Ovary (tissue), 9 donors: ENCODE measurements around the gene DISC1. TPM values are rescaled to one million over a fixed set of nuclear protein-coding genes. Genes with fewer than 3 reads are reported as not detected.

Experiments used
- DNase-seq, 5 donors: peaks; one replicate each; pipeline ENCODE4 v3.0.0-alpha.2; 2019 to 2020
- H3K27ac ChIP-seq, 2 donors: fragments of 200-600 bp; one replicate each; pipeline versions ENCODE4 v1.5.1 to v1.8.0; 2019 to 2022
- H3K27me3 ChIP-seq: fragments of 200-600 bp; one replicate; pipeline ENCODE4 v1.8.0; 2022
- H3K36me3 ChIP-seq: fragments of 200-600 bp; sonication (generic); one replicate; pipeline ENCODE4 v1.5.1; 2019
- H3K4me1 ChIP-seq: one replicate; pipeline ENCODE4 v1.8.1; 2013; ENCODE audit warnings: mild to moderate bottlenecking, moderate library complexity; ENCODE audit not compliant: insufficient read depth
- H3K4me3 ChIP-seq: fragments of 200-600 bp; sonication (generic); one replicate; pipeline ENCODE4 v1.5.1; 2017
- H3K9me3 ChIP-seq, 2 donors: fragments of 200-600 bp in 1 of 2; sonication (generic) in 1 of 2; one replicate each; pipeline versions ENCODE4 v1.5.1 to v1.8.1; 2013 to 2019; ENCODE audit warnings: mild to moderate bottlenecking in 1 of 2, moderate library complexity in 1 of 2
- EP300 ChIP-seq: sonication (generic); formaldehyde crosslinking; IDR thresholded peaks from one replicate; pipeline ENCODE4 v1.6.1; 2017; ENCODE audit warnings: antibody characterized with exemption
- POLR2A ChIP-seq: fragments of 450-650 bp; IDR thresholded peaks from one replicate; pipeline ENCODE4 v1.6.1; 2017; ENCODE audit warnings: antibody characterized with exemption, mild to moderate bottlenecking, moderate library complexity
- WGBS, 3 donors: extraction: QIAGEN DNeasy Blood & Tissue Kit in 1 of 3; methylation state at CpG; one replicate each; pipeline versions ENCODE4 v1.1.5 to v1.1.7; 2013 to 2017; 5-methylcytosine and 5-hydroxymethylcytosine counted together
- intact Hi-C, 4 donors: fragments of 100-400 bp; cut with DNase I; formaldehyde crosslinking; loops; one replicate each; pipeline versions ENCODE4 v1.11.0 to v1.15.1; 2022 to 2023
- polyA plus RNA-seq, 2 donors: library from polyadenylated mRNA; stranded (reverse); fragments of 200-250 nt in 1 of 2; fragments of 350-450 nt in 1 of 2; fragmentation: Illumina TruSeq in 1 of 2; extraction: RNeasy Lipid Tissue Mini Kit (QIAGEN cat#74804) in 1 of 2; gene quantifications; one replicate each; pipeline ENCODE4 v1.2.3, GENCODE V29; 2013 to 2014
- total RNA-seq, 7 donors: library from RNA; depleted of rRNA in 2 of 7; stranded (reverse); fragments of >200 nt in 2 of 7; fragmentation: NEBNext Ultra II Directional in 3 of 7; extraction: Animal tissue kit (Norgen Biotek cat#: 25700) in 3 of 7; gene quantifications; one replicate each; pipeline versions ENCODE4 v1.1.0 to v1.2.4, GENCODE V29; 2016 to 2023
- TF ChIP-seq, protein P1 (sequence below), 3 donors: fragments of 450-650 bp in 2 of 3; fragments of 200-600 bp in 1 of 3; IDR thresholded peaks; one replicate each; pipeline versions ENCODE4 v1.5.1 to v1.8.0; 2016 to 2022; ENCODE audit warnings: antibody characterized with exemption in 3 of 3, mild to moderate bottlenecking in 1 of 3
- donor health status: DM: no; HTN: no; CAD: no; lungs with moderate emphysema.
- donor health status: DM: no; HTN: no; CAD: no.
- donor health status: Bipolar disorder and iron deficiency.
- donor health status: DM: yes; HTN: yes; CAD: no.
- donor health status: DM: no; HTN: no; CAD: no.
- donor health status: DM: yes; HTN: yes; CAD: no.

DISC1 gene
- total and polyA plus RNA-seq, 9 donors, result 3.0 to 24.3 (median 13.0) TPM

DNA sequence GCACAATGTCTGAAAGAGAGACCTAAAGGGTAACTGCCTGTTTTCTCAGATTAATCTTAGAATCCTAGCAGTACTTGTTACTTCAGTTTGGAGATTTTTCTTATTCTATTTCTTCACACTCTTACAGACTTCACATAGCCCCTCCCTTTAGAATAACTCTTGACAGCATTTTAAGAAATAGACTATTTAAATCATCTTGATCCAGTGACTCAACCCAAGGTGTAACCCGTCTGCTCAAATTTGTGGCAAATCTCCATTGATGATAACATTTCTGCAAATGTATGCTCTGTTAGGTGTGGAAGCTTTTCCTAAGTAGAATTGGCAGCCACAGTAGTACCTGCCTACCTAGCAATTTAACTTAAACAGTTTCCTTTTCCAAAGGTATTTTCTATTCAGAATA lies 391.2 kb downstream of the DISC1 start:
- intact Hi-C loops, result no loop called here
- TF ChIP-seq, protein P1, sequence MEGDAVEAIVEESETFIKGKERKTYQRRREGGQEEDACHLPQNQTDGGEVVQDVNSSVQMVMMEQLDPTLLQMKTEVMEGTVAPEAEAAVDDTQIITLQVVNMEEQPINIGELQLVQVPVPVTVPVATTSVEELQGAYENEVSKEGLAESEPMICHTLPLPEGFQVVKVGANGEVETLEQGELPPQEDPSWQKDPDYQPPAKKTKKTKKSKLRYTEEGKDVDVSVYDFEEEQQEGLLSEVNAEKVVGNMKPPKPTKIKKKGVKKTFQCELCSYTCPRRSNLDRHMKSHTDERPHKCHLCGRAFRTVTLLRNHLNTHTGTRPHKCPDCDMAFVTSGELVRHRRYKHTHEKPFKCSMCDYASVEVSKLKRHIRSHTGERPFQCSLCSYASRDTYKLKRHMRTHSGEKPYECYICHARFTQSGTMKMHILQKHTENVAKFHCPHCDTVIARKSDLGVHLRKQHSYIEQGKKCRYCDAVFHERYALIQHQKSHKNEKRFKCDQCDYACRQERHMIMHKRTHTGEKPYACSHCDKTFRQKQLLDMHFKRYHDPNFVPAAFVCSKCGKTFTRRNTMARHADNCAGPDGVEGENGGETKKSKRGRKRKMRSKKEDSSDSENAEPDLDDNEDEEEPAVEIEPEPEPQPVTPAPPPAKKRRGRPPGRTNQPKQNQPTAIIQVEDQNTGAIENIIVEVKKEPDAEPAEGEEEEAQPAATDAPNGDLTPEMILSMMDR (IDR thresholded peaks at IDR 0.05), result no peak
- no peak for TF ChIP-seq EP300
- no peak for TF ChIP-seq POLR2A
- Histone ChIP-seq H3K4me3 (no peak overlapping the region), H3K27me3 (no peaks in the 10 kb centered on the region), H3K27ac (no peak overlapping the region), H3K36me3 (no peaks in the 10 kb centered on the region), H3K9me3 (no peaks in the 10 kb centered on the region), H3K4me1 (peaks cover 4% of the 10 kb centered on the region)
- DNase-seq, result no peak
- WGBS, 3 donors, result 64 to 82% (median 79%) methylated on average over 1 of the region's 1 CpG

DNA sequence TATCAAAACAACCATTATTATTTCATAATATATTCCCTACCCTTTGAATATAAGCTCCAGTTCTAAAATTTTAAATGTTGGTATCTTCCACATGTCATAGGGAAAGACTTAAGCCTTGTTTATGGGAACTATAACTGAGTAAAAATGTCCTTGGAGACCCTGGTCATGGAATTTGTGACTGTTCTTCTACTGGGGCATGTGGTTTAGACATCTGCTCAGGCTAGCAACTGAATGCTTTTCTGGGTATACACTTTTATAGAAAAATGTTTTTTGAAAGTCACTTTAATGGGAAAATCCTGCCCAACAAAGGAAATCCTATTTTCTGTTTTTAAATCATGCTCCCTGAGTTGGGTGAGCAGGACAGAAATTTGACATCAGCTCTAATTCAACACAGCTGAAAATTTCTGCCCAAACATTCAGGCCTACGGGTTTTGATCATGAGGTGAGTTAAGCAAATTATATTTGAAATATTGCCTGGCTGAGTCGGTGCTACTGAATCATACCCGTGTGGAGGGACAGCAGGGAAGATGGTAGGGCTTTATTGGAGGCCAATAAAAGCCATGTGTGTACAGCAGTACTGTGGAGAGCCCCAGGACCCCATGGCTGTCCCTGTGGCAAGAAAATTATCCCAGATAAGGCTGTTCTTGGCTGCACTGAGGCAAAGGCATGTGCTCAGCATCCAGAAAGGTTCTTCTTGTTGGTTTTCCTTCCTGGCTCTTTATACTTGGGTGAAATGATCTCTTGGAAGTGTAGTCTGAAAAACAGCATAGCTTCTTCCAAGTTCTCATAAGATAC lies 391.8 kb downstream of the DISC1 start:
- TF ChIP-seq, protein P1 (IDR thresholded peaks at IDR 0.05), result no peak
- TF ChIP-seq POLR2A (no peak), EP300 (no peak)

DNA sequence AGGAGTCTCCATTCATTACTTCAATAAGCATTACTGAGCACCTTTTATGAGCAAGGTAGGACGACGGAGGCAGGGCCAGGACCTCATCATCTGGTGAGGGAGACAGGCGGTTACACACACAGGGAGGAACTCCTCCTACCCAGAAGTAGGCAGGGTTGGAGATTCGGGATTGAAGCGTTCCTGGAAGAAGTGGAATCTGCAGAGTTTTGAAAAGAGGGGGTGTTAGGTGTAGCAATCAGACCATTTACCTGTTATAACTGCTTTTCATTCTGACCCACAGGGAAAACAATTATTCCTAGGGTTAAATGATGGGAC lies 392.4 kb downstream of the DISC1 start:
- no peak overlapping the region for H3K4me3 ChIP-seq
- no peaks in the 10 kb centered on the region for H3K27me3 ChIP-seq
- no peaks in the 10 kb centered on the region for H3K9me3 ChIP-seq
- no peak for DNase-seq
- TF ChIP-seq, protein P1 (IDR thresholded peaks at IDR 0.05), result no peak
- TF ChIP-seq EP300 (no peak), POLR2A (no peak)
- H3K36me3 ChIP-seq, result no peaks in the 10 kb centered on the region
- peaks cover 4% of the 10 kb centered on the region for H3K4me1 ChIP-seq
- intact Hi-C loops, result no loop called here
- 92 to 98% (median 94%) methylated on average over 5 of the region's 5 CpGs for WGBS, 3 donors
- H3K27ac ChIP-seq, result no peak overlapping the region

More for the DNA sequence above, 391.8 kb downstream of the DISC1 start:
- H3K36me3 ChIP-seq, result no peaks in the 10 kb centered on the region
- H3K4me3 ChIP-seq, result no peak overlapping the region
- H3K9me3 ChIP-seq, result no peaks in the 10 kb centered on the region
- H3K27me3 ChIP-seq, result no peaks in the 10 kb centered on the region
- 76 to 80% (median 79%) methylated on average over 3 of the region's 3 CpGs for WGBS, 3 donors
- DNase-seq, result no peak
- no peak overlapping the region for H3K27ac ChIP-seq
- intact Hi-C loops, result no loop called here
- peaks cover 4% of the 10 kb centered on the region for H3K4me1 ChIP-seq

DNA sequence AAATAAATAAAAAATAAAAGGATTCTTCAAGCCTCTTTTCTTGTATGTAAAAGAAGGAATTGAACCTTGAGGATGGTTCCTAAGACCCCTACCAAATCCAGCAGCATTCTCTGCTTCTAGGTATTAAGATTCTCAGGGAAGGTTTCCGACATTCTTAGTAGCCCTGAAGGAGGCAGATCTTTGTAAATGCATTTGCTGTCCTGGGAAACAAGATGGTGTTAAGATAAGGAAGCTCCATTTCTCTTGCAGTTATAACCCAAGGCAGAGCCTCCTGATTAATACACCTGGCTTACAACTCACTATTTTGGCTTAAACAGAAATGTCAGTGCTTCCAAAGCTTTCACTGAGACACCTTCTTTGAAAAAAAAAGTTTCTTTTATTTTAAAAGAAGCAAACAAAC lies 393.8 kb downstream of the DISC1 start:
- Histone ChIP-seq H3K4me1 (peaks cover 4% of the 10 kb centered on the region), H3K27me3 (no peaks in the 10 kb centered on the region), H3K4me3 (no peak overlapping the region), H3K27ac (no peak overlapping the region), H3K36me3 (no peaks in the 10 kb centered on the region), H3K9me3 (no peaks in the 10 kb centered on the region)
- 59 to 100% (median 100%) methylated on average over 1 of the region's 1 CpG for WGBS, 3 donors
- TF ChIP-seq, protein P1 (IDR thresholded peaks at IDR 0.05), result no peak
- no peak for TF ChIP-seq EP300
- TF ChIP-seq POLR2A, result no peak
- intact Hi-C loops, result no loop called here
- no peak for DNase-seq
